HG03095 (cell line): Measurements from ENCODE around the gene TMEM40.
"Not testable (repeated sequence)": the region's sequence is repeated elsewhere in the genome, so short reads cannot be mapped to it uniquely, and the experiment has no call there.

ENCODE experiments used
- ATAC-seq: cut with Tn5 transposase; IDR thresholded peaks from one replicate; pipeline ENCODE4 v1.9.1; 2021; ENCODE audit warnings: moderate library complexity; ENCODE audit not compliant: unreplicated experiment

Gene TMEM40

GRCh38 chr3:12752809-12753208, 6.2 kb downstream of the TMEM40 start:
- no peak for ATAC-seq

GRCh38 chr3:12752102-12752501, 7.0 kb downstream of the TMEM40 start:
- no peak for ATAC-seq

- ATAC-seq = no peak
Measured at GRCh38 chr3:12751571-12751970, 7.5 kb downstream of the TMEM40 start.

- peak; percentile 53 for ATAC-seq
Measured at GRCh38 chr3:12750658-12751071, 8.4 kb downstream of the TMEM40 start.

- peak; percentile 36 for ATAC-seq
Measured at GRCh38 chr3:12750223-12750622, 8.8 kb downstream of the TMEM40 start.

GRCh38 chr3:12748477-12748876, 10.6 kb downstream of the TMEM40 start:
- ATAC-seq = no peak

- no peak for ATAC-seq
Measured at GRCh38 chr3:12746419-12746818, 12.6 kb downstream of the TMEM40 start.

- no peak for ATAC-seq
Measured at GRCh38 chr3:12744326-12744725, 14.7 kb downstream of the TMEM40 start.

- no peak for ATAC-seq
Measured at GRCh38 chr3:12743583-12743982, 15.5 kb downstream of the TMEM40 start.

- no peak for ATAC-seq
Measured at GRCh38 chr3:12742330-12743107, 16.5 kb downstream of the TMEM40 start.

- no peak for ATAC-seq
Measured at GRCh38 chr3:12741209-12741608, 17.9 kb downstream of the TMEM40 start.

GRCh38 chr3:12737833-12738232, 21.2 kb downstream of the TMEM40 start:
- no peak for ATAC-seq

GRCh38 chr3:12737319-12737718, 21.7 kb downstream of the TMEM40 start:
- no peak for ATAC-seq

- ATAC-seq = no peak
Measured at GRCh38 chr3:12734960-12735359, 24.1 kb downstream of the TMEM40 start.

GRCh38 chr3:12733566-12733965, 25.5 kb downstream of the TMEM40 start:
- ATAC-seq = no peak

- ATAC-seq = no peak
Measured at GRCh38 chr3:12730506-12731242, 28.4 kb downstream of the TMEM40 start.

GRCh38 chr3:12729051-12729651, 29.9 kb downstream of the TMEM40 start:
- no peak for ATAC-seq

GRCh38 chr3:12727937-12728336, 31.1 kb downstream of the TMEM40 start:
- ATAC-seq = no peak

- ATAC-seq = no peak
Measured at GRCh38 chr3:12727481-12727880, 31.6 kb downstream of the TMEM40 start.

- ATAC-seq = no peak
Measured at GRCh38 chr3:12725436-12725835, 33.6 kb downstream of the TMEM40 start.

GRCh38 chr3:12724794-12725193, 34.3 kb downstream of the TMEM40 start:
- no peak for ATAC-seq

- not testable (repeated sequence) for ATAC-seq
Measured at GRCh38 chr3:12723362-12723761, 35.7 kb downstream of the TMEM40 start.
